Pancreas (tissue), 10 donors: Measurements from ENCODE around the gene CCSER1. TPM values are rescaled to one million over a fixed set of nuclear protein-coding genes. Genes with fewer than 3 reads are reported as not detected.

Source experiments
- ATAC-seq, 4 donors: fragments of 200-7000 bp; cut with Tn5 transposase; one replicate each; pipeline versions ENCODE4 v1.8.0 to v1.9.1; 2020; ENCODE audit warnings: mild to moderate bottlenecking in 4 of 4, moderate library complexity in 4 of 4
- DNase-seq, 6 donors: peaks; one replicate each; pipeline ENCODE4 v3.0.0-alpha.2; 2020
- FAIRE-seq: peaks from 2 replicates; lab custom pipeline; 2012; peaks lifted over from hg19 to GRCh38; lab: Jason Lieb, UNC
- H3K27ac ChIP-seq, 4 donors: fragments of 200-600 bp; sonication (generic); 1 replicate in 3 of 4; 2 replicates in 1 of 4; pipeline versions ENCODE4 v1.5.0 to v1.8.0; 2020
- H3K27me3 ChIP-seq, 4 donors: fragments of 200-600 bp; one replicate each; pipeline ENCODE4 v1.8.0; 2021
- H3K36me3 ChIP-seq, 3 donors: fragments of 200-600 bp; sonication (generic) in 1 of 3; one replicate each; pipeline versions ENCODE4 v1.5.0 to v1.8.0; 2020 to 2021
- H3K4me1 ChIP-seq, 3 donors: fragments of 200-600 bp; one replicate each; pipeline ENCODE4 v1.8.0; 2021
- H3K4me3 ChIP-seq, 4 donors: fragments of 200-600 bp; sonication (generic) in 2 of 4; one replicate each; pipeline versions ENCODE4 v1.5.0 to v1.8.0; 2020 to 2021
- H3K9me3 ChIP-seq, 4 donors: fragments of 200-600 bp; one replicate each; pipeline ENCODE4 v1.8.0; 2021
- WGBS, 2 donors: extraction: QIAGEN DNeasy Blood & Tissue Kit; methylation state at CpG; one replicate each; pipeline ENCODE4 v1.1.7; 2013; 5-methylcytosine and 5-hydroxymethylcytosine counted together
- intact Hi-C, 3 donors: fragments of 100-400 bp; cut with DNase I; formaldehyde crosslinking; loops; one replicate each; pipeline versions ENCODE4 v1.11.1 to v1.14.2; 2022
- polyA plus RNA-seq, 2 donors: library from polyadenylated mRNA; stranded (reverse); fragments of 200-250 nt; gene quantifications; one replicate each; pipeline ENCODE4 v1.2.3, GENCODE V29; 2013
- total RNA-seq, 6 donors: library from RNA; stranded (reverse); fragmentation: NEBNext Ultra II Directional in 4 of 6; extraction: Animal tissue kit (Norgen Biotek cat#: 25700) in 4 of 6; gene quantifications; one replicate each; pipeline versions ENCODE4 v1.2.1 to v1.2.4, GENCODE V29; 2021 to 2023
- TF ChIP-seq, protein P1 (sequence below), 4 donors: fragments of 200-600 bp; sonication (generic) in 3 of 4; IDR thresholded peaks; one replicate each; pipeline versions ENCODE4 v1.5.0 to v1.8.0; 2021; ENCODE audit warnings: antibody characterized with exemption in 4 of 4
- donor health status: healthy with polysubstance abuse.
- donor health status: DM: no; HTN: no; CAD: no; lungs with moderate emphysema.
- donor health status: DM: no; HTN: no; CAD: no.
- donor health status: control.
- donor health status: control.
- donor health status: Bipolar disorder and iron deficiency.
- donor health status: DM: yes; HTN: yes; CAD: no.
- donor health status: DM: no; HTN: no; CAD: no.
- donor health status: DM: no; HTN: no; CAD: no.
- donor health status: DM: yes; HTN: yes; CAD: no.

Gene CCSER1
- total and polyA plus RNA-seq, 8 donors: 0.99 to 12.7 (median 5.1) TPM

DNA sequence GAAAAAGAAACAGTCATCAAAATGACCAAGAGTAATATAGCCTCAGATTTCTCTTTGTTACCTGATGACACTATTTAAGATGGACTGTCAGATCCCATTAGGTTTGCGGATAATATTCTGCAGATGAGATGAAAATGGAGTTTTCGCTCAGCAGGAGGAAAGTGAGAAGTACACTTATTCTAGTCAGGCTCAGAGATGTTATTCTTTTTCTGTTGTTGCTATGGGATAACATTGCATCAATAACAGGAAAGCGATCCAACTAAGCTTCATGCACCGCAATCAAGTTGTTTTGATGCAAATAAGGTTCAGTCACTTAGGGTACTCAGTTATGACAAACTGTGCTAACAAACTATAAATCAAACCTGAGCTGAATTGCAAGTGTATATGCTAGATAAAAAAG, 415.0 kb downstream of the CCSER1 start:
- Histone ChIP-seq H3K4me3 (no peak overlapping the region), H3K27ac (no peak overlapping the region), H3K4me1 (no peaks in the 10 kb centered on the region), H3K36me3 (no peaks in the 10 kb centered on the region), H3K27me3 (no peaks in the 10 kb centered on the region), H3K9me3 (no peaks in the 10 kb centered on the region)
- FAIRE-seq: no peak
- DNase-seq: no peak
- intact Hi-C loops: no loop called here
- TF ChIP-seq, protein P1, sequence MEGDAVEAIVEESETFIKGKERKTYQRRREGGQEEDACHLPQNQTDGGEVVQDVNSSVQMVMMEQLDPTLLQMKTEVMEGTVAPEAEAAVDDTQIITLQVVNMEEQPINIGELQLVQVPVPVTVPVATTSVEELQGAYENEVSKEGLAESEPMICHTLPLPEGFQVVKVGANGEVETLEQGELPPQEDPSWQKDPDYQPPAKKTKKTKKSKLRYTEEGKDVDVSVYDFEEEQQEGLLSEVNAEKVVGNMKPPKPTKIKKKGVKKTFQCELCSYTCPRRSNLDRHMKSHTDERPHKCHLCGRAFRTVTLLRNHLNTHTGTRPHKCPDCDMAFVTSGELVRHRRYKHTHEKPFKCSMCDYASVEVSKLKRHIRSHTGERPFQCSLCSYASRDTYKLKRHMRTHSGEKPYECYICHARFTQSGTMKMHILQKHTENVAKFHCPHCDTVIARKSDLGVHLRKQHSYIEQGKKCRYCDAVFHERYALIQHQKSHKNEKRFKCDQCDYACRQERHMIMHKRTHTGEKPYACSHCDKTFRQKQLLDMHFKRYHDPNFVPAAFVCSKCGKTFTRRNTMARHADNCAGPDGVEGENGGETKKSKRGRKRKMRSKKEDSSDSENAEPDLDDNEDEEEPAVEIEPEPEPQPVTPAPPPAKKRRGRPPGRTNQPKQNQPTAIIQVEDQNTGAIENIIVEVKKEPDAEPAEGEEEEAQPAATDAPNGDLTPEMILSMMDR (IDR thresholded peaks at IDR 0.05): no peak
- ATAC-seq: no peak
- 93 to 94% methylated on average over 4 of the region's 4 CpGs for WGBS, 2 donors

DNA sequence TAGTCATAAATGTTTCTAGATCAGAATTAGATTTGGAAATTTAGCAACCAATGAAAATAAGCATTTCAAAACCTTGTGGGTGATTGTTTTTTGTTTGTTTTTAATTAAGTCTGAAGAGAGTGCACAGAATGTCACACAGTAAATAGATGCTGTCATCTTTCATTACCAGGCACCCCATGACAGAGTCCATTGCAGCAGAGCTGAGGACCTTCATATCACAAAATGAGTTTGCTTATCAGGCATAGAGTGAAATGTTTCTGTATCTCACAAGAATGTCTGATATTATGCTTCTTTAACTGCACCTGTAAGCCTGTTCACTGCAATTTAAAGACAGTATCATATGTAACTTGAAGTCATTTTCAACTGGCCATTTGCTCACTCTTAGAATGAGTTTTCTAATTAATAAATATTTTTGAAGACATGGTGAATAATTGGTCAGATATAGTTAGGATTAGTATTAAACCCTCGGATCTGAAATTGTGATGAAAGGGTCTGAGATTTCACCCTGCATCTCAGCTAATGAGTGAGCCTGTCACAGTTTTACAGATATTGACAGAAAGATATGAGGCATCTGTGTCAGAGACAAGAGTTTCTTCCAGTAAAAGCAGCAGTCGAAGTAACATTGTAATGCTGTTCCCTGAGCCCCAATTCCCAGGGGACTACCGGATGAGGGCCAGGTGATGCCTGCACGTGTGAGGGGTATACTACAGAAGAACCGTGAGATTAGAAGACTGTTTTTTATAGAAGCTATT, 416.4 kb downstream of the CCSER1 start:
- intact Hi-C loops: no loop called here
- TF ChIP-seq, protein P1 (IDR thresholded peaks at IDR 0.05): no peak
- Histone ChIP-seq H3K27ac (no peak overlapping the region), H3K27me3 (no peaks in the 10 kb centered on the region), H3K4me3 (no peak overlapping the region), H3K36me3 (no peaks in the 10 kb centered on the region), H3K9me3 (no peaks in the 10 kb centered on the region), H3K4me1 (no peaks in the 10 kb centered on the region)
- WGBS, 2 donors: 86 to 92% methylated on average over 5 of the region's 5 CpGs
- DNase-seq (no peak), ATAC-seq (no peak), FAIRE-seq (no peak)

DNA sequence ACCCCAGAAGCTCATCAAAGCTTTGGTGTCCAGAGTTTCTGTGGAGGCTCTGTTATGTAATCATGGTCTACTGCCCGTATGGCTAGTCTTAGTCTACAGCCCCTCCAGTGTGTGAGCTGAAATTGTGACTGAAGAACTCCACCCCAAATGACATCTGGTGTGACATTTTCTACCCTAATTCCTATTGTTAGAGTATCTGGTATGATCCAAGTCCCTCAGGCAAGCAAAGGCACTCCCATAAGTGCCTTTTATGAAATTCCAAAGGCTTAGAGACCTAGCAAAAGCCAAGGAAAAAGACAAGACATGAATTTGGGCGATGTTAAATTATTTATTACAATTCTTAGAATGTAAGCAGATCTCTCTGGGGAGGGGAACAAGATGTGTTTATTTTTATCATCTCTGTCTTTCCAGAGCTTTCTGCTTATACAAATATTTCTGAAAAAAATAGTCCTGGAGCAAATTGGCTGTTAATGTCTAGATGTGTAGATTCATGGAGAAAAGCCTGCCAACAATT, 417.4 kb downstream of the CCSER1 start:
- TF ChIP-seq, protein P1 (IDR thresholded peaks at IDR 0.05): no peak
- Histone ChIP-seq H3K36me3 (no peaks in the 10 kb centered on the region), H3K27ac (no peak overlapping the region), H3K4me3 (no peak overlapping the region), H3K9me3 (no peaks in the 10 kb centered on the region), H3K27me3 (no peaks in the 10 kb centered on the region), H3K4me1 (no peaks in the 10 kb centered on the region)
- intact Hi-C loops: no loop called here
- 86 to 87% methylated on average over 2 of the region's 2 CpGs for WGBS, 2 donors
- DNase-seq (no peak), ATAC-seq (no peak), FAIRE-seq (no peak)

DNA sequence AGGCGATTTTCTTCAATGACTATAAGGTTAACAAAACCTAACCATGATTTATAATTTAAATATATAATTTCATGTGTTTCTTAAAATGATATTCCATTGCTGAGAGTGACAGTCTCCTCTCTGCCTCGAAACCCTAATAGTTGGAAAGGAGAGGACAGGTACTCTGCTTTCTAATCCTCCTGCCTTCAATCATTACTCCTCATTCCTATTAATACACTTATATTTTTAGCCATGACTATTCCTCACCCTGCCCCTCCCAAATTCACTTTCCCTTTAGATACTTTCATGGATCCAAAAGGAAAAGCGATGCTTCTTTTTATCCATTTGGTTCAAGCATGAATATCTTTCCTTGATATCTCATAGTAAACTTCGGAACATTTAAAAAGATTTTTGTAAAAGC, 418.2 kb downstream of the CCSER1 start:
- DNase-seq (no peak), ATAC-seq (no peak), FAIRE-seq (no peak)
- H3K9me3 ChIP-seq: no peaks in the 10 kb centered on the region
- intact Hi-C loops: no loop called here
- no peaks in the 10 kb centered on the region for H3K36me3 ChIP-seq
- no peaks in the 10 kb centered on the region for H3K27me3 ChIP-seq
- WGBS, 2 donors: 95% methylated on average over 4 of the region's 4 CpGs
- TF ChIP-seq, protein P1 (IDR thresholded peaks at IDR 0.05): no peak
- H3K27ac ChIP-seq: no peak overlapping the region
- H3K4me1 ChIP-seq: no peaks in the 10 kb centered on the region
- no peak overlapping the region for H3K4me3 ChIP-seq

DNA sequence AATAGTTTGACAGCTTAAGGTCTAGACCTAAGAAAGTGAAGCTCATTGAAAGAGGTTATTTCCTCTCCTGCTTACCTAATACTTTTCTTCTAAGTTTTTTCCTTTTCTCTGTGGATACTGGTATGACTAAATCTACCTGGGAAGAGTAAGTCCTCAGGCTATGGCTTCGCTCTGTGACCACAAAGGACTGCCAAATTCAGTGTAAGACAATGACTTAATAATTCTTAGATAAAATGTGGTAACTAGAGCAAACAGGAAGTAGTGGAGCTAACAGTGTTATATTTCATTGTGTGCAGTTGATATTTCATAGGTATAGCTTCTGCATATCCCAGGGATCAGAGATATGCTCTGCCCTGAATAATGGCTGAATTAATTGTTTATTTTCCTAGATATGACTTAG, 418.9 kb downstream of the CCSER1 start:
- no peak overlapping the region for H3K27ac ChIP-seq
- 68 to 85% methylated on average over 1 of the region's 1 CpG for WGBS, 2 donors
- TF ChIP-seq, protein P1 (IDR thresholded peaks at IDR 0.05): no peak
- no peaks in the 10 kb centered on the region for H3K4me1 ChIP-seq
- intact Hi-C loops: no loop called here
- H3K4me3 ChIP-seq: no peak overlapping the region
- DNase-seq (no peak), ATAC-seq (peak in 1 of 4 donors; percentile 45), FAIRE-seq (no peak)
- H3K9me3 ChIP-seq: no peaks in the 10 kb centered on the region
- H3K27me3 ChIP-seq: no peaks in the 10 kb centered on the region
- no peaks in the 10 kb centered on the region for H3K36me3 ChIP-seq
